Measurements from ENCODE around the gene TMPO. TPM values are rescaled to one million over a fixed set of nuclear protein-coding genes. Genes with fewer than 3 reads are reported as not detected.
"Not testable (repeated sequence)": the region's sequence is repeated elsewhere in the genome, so short reads cannot be mapped to it uniquely, and the experiment has no call there.

TMPO gene
- total RNA-seq, 4 donors from 2014 or later, result 59.7 to 256 (median 93.8) TPM

GRCh38 chr12:98544751-98545150 is 29.4 kb downstream of the TMPO start:
- H3K4me1 ChIP-seq, result no peaks in the 10 kb centered on the region
- intact Hi-C loops (cut with DNase I; ENCODE audit: low total_unique reads), result no loop called here
- no peaks in the 10 kb centered on the region for H3K9me3 ChIP-seq
- TF ChIP-seq, protein P1, sequence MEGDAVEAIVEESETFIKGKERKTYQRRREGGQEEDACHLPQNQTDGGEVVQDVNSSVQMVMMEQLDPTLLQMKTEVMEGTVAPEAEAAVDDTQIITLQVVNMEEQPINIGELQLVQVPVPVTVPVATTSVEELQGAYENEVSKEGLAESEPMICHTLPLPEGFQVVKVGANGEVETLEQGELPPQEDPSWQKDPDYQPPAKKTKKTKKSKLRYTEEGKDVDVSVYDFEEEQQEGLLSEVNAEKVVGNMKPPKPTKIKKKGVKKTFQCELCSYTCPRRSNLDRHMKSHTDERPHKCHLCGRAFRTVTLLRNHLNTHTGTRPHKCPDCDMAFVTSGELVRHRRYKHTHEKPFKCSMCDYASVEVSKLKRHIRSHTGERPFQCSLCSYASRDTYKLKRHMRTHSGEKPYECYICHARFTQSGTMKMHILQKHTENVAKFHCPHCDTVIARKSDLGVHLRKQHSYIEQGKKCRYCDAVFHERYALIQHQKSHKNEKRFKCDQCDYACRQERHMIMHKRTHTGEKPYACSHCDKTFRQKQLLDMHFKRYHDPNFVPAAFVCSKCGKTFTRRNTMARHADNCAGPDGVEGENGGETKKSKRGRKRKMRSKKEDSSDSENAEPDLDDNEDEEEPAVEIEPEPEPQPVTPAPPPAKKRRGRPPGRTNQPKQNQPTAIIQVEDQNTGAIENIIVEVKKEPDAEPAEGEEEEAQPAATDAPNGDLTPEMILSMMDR (IDR thresholded peaks at IDR 0.05), result no peak
- TF ChIP-seq POLR2A (IDR thresholded peaks at IDR 0.05), result no peak
- H3K27ac ChIP-seq, result no peak overlapping the region
- no peak for DNase-seq
- H3K4me3 ChIP-seq, result no peak overlapping the region
- no peaks in the 10 kb centered on the region for H3K27me3 ChIP-seq
- H3K36me3 ChIP-seq, result no peaks in the 10 kb centered on the region

DNA sequence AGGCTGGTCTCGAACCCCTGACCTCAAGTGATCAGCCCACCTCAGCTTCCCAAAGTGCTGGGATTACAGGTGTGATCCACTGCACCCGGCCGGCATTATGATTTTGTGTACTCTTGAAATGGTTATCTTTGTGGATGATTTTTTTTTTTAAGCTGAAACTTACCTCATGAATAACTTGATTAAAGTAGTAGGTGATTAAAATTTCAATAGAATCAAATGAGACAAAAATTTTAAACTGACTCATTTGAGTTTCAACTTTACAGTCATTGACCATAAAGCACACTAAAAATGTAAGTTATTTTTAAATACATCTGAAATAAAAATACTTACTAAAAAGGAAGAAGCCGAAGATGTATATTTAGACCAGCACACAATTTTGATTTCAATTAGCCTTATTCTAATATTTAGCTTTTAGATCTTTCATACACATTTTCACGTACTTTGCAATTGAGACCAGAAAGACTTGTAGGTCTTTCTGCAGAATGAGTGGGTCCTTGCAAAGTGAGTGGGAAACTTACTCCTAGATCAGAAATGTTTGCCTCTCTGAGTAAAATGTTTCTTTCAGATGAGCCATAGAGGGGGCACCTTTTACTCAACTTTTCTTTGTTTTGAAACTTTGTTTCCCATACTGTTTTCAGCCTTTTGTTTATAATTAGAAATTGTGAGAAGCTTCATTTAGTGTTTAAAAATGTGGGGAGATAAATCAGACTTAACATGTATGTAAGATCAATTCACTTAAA is 34.2 kb downstream of the TMPO start:
- intact Hi-C loops (cut with DNase I; ENCODE audit: low total_unique reads), result no loop called here
- Histone ChIP-seq H3K4me1 (no peaks in the 10 kb centered on the region), H3K27ac (no peak overlapping the region), H3K36me3 (no peaks in the 10 kb centered on the region), H3K27me3 (no peaks in the 10 kb centered on the region), H3K4me3 (no peak overlapping the region), H3K9me3 (no peaks in the 10 kb centered on the region)
- DNase-seq, result no peak
- TF ChIP-seq POLR2A (IDR thresholded peaks at IDR 0.05), result no peak
- TF ChIP-seq, protein P1 (IDR thresholded peaks at IDR 0.05), result no peak

- Histone ChIP-seq H3K36me3 (no peaks in the 10 kb centered on the region), H3K27me3 (no peaks in the 10 kb centered on the region), H3K9me3 (no peaks in the 10 kb centered on the region), H3K27ac (no peak overlapping the region), H3K4me1 (no peaks in the 10 kb centered on the region), H3K4me3 (no peak overlapping the region)
- intact Hi-C loops (cut with DNase I; ENCODE audit: low total_unique reads), result no loop called here
- TF ChIP-seq POLR2A (IDR thresholded peaks at IDR 0.05), result no peak
- TF ChIP-seq, protein P1 (IDR thresholded peaks at IDR 0.05), result no peak
- DNase-seq, result no peak
These were observed 36.4 kb downstream of the TMPO start for GRCh38 chr12:98551787-98552186.

- H3K27ac ChIP-seq; H3K36me3 ChIP-seq; intact Hi-C loops (cut with DNase I; ENCODE audit: low total_unique reads); H3K4me1 ChIP-seq; H3K27me3 ChIP-seq; H3K9me3 ChIP-seq; DNase-seq; H3K4me3 ChIP-seq: not testable (repeated sequence)
These were observed 42.7 kb downstream of the TMPO start for GRCh38 chr12:98558097-98558496.

DNA sequence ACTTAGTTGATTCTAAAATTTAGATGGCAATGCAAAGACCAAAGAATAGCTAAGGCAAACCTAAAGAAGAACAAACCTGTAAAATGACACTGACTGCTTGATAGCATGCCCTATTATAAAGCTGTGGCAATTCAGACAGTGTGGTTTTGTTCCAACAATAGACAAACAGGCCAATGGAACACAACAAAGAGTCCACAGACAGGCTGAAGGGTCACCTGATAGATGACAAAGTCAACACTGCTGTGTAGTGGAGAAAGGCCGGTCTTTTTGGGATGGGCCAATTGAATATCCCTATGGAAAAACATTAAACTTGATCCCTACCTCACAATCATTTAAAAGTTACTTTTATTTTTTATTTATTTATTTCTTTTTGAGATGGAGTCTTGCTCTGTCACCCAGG is 44.3 kb downstream of the TMPO start:
- intact Hi-C loops (cut with DNase I; ENCODE audit: low total_unique reads), result no loop called here
- Histone ChIP-seq H3K36me3 (no peaks in the 10 kb centered on the region), H3K4me3 (no peak overlapping the region), H3K27me3 (no peaks in the 10 kb centered on the region), H3K27ac (no peak overlapping the region), H3K4me1 (no peaks in the 10 kb centered on the region), H3K9me3 (no peaks in the 10 kb centered on the region)
- DNase-seq, result no peak
- TF ChIP-seq POLR2A (IDR thresholded peaks at IDR 0.05), result no peak
- TF ChIP-seq, protein P1 (IDR thresholded peaks at IDR 0.05), result no peak

Data from uterus (tissue), 4 donors.